ENCODE data around the gene NECTIN1. TPM values are rescaled to one million over a fixed set of nuclear protein-coding genes. Genes with fewer than 3 reads are reported as not detected.

Gene NECTIN1
- total RNA-seq, 1 donor from 2014 or later: 85.3 TPM

- Histone ChIP-seq H3K27me3 (ENCODE audit: control insufficient read depth, insufficient read depth, low read length) (no peaks in the 10 kb centered on the region), H3K36me3 (ENCODE audit: control insufficient read depth, insufficient read depth, low read length) (peaks cover 51% of the 10 kb centered on the region), H3K4me3 (ENCODE audit: low read depth, low read length) (no peak overlapping the region)
- DNase-seq (ENCODE audit: low read depth) (peak; percentile 69), FAIRE-seq (peak; percentile 66)
- peak; percentile 92 for TF ChIP-seq CTCF (IDR thresholded peaks at IDR 0.05; ENCODE audit: insufficient read depth, low read length, severe bottlenecking)
Measured at GRCh38 chr11:119666463-119667131, 62.4 kb downstream of the NECTIN1 start.

- H3K4me3 ChIP-seq (ENCODE audit: low read depth, low read length): no peak overlapping the region
- FAIRE-seq (peak; percentile 95), DNase-seq (ENCODE audit: low read depth) (peak; percentile 54)
- H3K36me3 ChIP-seq (ENCODE audit: control insufficient read depth, insufficient read depth, low read length): peaks cover 49% of the 10 kb centered on the region
- no peak for TF ChIP-seq CTCF (IDR thresholded peaks at IDR 0.05; ENCODE audit: insufficient read depth, low read length, severe bottlenecking)
- H3K27me3 ChIP-seq (ENCODE audit: control insufficient read depth, insufficient read depth, low read length): no peaks in the 10 kb centered on the region
Measured at GRCh38 chr11:119666061-119666460, 62.9 kb downstream of the NECTIN1 start.

GRCh38 chr11:119664701-119665420 is 64.1 kb downstream of the NECTIN1 start:
- no peaks in the 10 kb centered on the region for H3K27me3 ChIP-seq (ENCODE audit: control insufficient read depth, insufficient read depth, low read length)
- FAIRE-seq (no peak), DNase-seq (ENCODE audit: low read depth) (no peak)
- H3K4me3 ChIP-seq (ENCODE audit: low read depth, low read length): no peak overlapping the region
- no peak for TF ChIP-seq CTCF (IDR thresholded peaks at IDR 0.05; ENCODE audit: insufficient read depth, low read length, severe bottlenecking)
- peaks cover 45% of the 10 kb centered on the region for H3K36me3 ChIP-seq (ENCODE audit: control insufficient read depth, insufficient read depth, low read length)

GRCh38 chr11:119664063-119664572 is 64.9 kb downstream of the NECTIN1 start:
- DNase-seq (ENCODE audit: low read depth) (no peak), FAIRE-seq (no peak)
- Histone ChIP-seq H3K4me3 (ENCODE audit: low read depth, low read length) (no peak overlapping the region), H3K36me3 (ENCODE audit: control insufficient read depth, insufficient read depth, low read length) (peaks cover 43% of the 10 kb centered on the region), H3K27me3 (ENCODE audit: control insufficient read depth, insufficient read depth, low read length) (no peaks in the 10 kb centered on the region)
- TF ChIP-seq CTCF (IDR thresholded peaks at IDR 0.05; ENCODE audit: insufficient read depth, low read length, severe bottlenecking): no peak

GRCh38 chr11:119663279-119663678 is 65.7 kb downstream of the NECTIN1 start:
- no peak for TF ChIP-seq CTCF (IDR thresholded peaks at IDR 0.05; ENCODE audit: insufficient read depth, low read length, severe bottlenecking)
- no peak for FAIRE-seq
- Histone ChIP-seq H3K4me3 (ENCODE audit: low read depth, low read length) (no peak overlapping the region), H3K27me3 (ENCODE audit: control insufficient read depth, insufficient read depth, low read length) (no peaks in the 10 kb centered on the region), H3K36me3 (ENCODE audit: control insufficient read depth, insufficient read depth, low read length) (peaks cover 43% of the 10 kb centered on the region)
- no peak for DNase-seq (ENCODE audit: low read depth)
